Neural crest cell (in vitro differentiated cells): ENCODE results near the gene ZNF680. TPM values are rescaled to one million over a fixed set of nuclear protein-coding genes. Genes with fewer than 3 reads are reported as not detected.
"Not testable (repeated sequence)": the region's sequence is repeated elsewhere in the genome, so short reads cannot be mapped to it uniquely, and the experiment has no call there.

Experiments
- DNase-seq: peaks from one replicate; pipeline ENCODE4 v3.0.0; 2021; ENCODE audit warnings: low read depth, mixed read lengths, low spot score
- H3K27ac Mint-ChIP-seq: one replicate; pipeline ENCODE4 v1.8.0; 2021; ENCODE audit warnings: mild to moderate bottlenecking, mixed read lengths; ENCODE audit not compliant: unreplicated experiment
- H3K27me3 Mint-ChIP-seq: 2 replicates; pipeline ENCODE4 v1.8.0; 2021; ENCODE audit warnings: low read depth, mild to moderate bottlenecking, mixed read lengths
- H3K36me3 Mint-ChIP-seq: 2 replicates; pipeline ENCODE4 v1.8.0; 2021; ENCODE audit warnings: low read depth, mild to moderate bottlenecking, mixed read lengths
- H3K4me1 Mint-ChIP-seq: 2 replicates; pipeline ENCODE4 v1.8.0; 2021; ENCODE audit warnings: mixed read lengths
- H3K4me3 Mint-ChIP-seq: one replicate; pipeline ENCODE4 v1.8.0; 2021; ENCODE audit warnings: mild to moderate bottlenecking, mixed read lengths
- H3K9me3 Mint-ChIP-seq: 2 replicates; pipeline ENCODE4 v1.8.0; 2021; ENCODE audit warnings: mixed read lengths
- total RNA-seq: library from RNA; stranded (reverse); gene quantifications from 2 replicates; pipeline ENCODE4 v1.2.1, GENCODE V29; 2021
- TF ChIP-seq, protein P1 (sequence below): fragments of 200-600 bp; sonication (generic); conservative IDR thresholded peaks from 2 replicates; pipeline ENCODE4 v1.5.0; 2021; ENCODE audit warnings: antibody characterized with exemption, mild to moderate bottlenecking

The ZNF680 gene
- total RNA-seq, 1 donor from 2014 or later = 18.0 TPM

DNA sequence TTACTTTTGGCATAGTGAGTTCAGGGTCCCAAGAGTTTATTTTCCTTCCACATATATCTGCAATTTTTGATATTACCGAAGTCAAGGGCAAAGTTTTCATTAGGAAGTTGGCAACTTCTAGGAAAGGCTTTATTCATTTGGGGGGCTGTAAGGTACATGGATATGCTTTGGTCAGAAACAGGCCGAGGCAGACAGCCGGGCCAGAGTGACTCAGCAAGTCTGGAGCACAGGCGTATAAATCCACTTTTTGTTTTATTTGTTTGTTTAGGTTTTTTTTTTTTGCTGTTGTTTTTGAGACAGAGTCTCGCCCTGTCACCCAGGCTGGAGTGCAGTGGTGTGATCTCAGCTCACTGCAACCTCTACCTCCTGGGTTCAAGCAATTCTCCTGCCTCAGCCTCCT lies 3.7 kb downstream of the ZNF680 start:
- TF ChIP-seq, protein P1, sequence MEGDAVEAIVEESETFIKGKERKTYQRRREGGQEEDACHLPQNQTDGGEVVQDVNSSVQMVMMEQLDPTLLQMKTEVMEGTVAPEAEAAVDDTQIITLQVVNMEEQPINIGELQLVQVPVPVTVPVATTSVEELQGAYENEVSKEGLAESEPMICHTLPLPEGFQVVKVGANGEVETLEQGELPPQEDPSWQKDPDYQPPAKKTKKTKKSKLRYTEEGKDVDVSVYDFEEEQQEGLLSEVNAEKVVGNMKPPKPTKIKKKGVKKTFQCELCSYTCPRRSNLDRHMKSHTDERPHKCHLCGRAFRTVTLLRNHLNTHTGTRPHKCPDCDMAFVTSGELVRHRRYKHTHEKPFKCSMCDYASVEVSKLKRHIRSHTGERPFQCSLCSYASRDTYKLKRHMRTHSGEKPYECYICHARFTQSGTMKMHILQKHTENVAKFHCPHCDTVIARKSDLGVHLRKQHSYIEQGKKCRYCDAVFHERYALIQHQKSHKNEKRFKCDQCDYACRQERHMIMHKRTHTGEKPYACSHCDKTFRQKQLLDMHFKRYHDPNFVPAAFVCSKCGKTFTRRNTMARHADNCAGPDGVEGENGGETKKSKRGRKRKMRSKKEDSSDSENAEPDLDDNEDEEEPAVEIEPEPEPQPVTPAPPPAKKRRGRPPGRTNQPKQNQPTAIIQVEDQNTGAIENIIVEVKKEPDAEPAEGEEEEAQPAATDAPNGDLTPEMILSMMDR = no peak
- peaks cover 16% of the 10 kb centered on the region for H3K4me1 Mint-ChIP-seq
- peak overlapping the region; percentile 80 for H3K4me3 Mint-ChIP-seq
- DNase-seq = no peak
- peaks cover 57% of the 10 kb centered on the region for H3K36me3 Mint-ChIP-seq
- H3K9me3 Mint-ChIP-seq = peaks cover 30% of the 10 kb centered on the region
- H3K27ac Mint-ChIP-seq = no peak overlapping the region
- H3K27me3 Mint-ChIP-seq = peaks cover 2% of the 10 kb centered on the region

DNA sequence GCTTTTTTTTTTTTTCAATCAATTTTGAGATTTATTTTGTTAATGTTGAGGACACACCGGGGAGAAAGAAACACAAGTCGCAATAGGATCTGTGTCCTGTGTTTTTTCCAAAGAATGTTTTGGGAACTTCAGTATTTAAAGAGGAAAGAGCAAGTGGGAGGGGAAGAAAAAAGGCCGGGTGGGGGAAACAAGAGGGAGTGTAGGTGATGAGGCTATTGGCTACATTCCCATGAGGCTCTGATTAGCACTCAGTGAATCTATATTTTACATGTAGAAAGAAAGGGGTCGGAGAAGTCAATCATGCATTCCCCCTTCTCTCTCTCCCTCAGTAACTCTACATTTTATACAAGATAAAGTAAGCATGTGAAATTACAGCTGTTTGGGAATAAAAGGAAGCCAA lies 4.1 kb downstream of the ZNF680 start:
- no peak for DNase-seq
- Mint-ChIP-seq H3K4me1 (peaks cover 13% of the 10 kb centered on the region), H3K27ac (no peak overlapping the region), H3K9me3 (peaks cover 30% of the 10 kb centered on the region), H3K36me3 (peaks cover 57% of the 10 kb centered on the region), H3K27me3 (peaks cover 2% of the 10 kb centered on the region), H3K4me3 (peak overlapping the region; percentile 80)
- TF ChIP-seq, protein P1 = no peak

DNA sequence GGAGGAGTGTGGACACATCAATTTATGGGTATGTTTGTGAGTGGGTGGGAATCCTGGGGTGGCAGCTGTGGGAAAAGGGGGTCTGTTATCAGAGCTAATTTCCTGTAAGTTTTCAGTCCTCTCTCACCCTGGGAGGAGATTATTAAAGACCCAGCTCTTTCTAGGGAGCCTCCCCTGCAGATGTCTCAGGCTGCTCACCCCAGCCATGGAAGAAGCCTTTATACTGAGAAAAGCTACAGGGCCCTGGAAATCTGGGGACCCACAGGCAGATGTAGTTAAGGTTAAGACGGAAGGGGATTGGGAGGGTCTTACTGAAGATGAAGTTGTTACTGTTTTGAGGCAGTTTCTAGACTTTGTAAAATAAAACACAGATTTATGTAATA lies 4.6 kb downstream of the ZNF680 start:
- H3K27ac Mint-ChIP-seq = no peak overlapping the region
- H3K27me3 Mint-ChIP-seq = peaks cover 2% of the 10 kb centered on the region
- DNase-seq = no peak
- peaks cover 30% of the 10 kb centered on the region for H3K9me3 Mint-ChIP-seq
- H3K4me1 Mint-ChIP-seq = peaks cover 11% of the 10 kb centered on the region
- TF ChIP-seq, protein P1 = no peak
- H3K36me3 Mint-ChIP-seq = peaks cover 62% of the 10 kb centered on the region
- peak overlapping the region; percentile 80 for H3K4me3 Mint-ChIP-seq

DNA sequence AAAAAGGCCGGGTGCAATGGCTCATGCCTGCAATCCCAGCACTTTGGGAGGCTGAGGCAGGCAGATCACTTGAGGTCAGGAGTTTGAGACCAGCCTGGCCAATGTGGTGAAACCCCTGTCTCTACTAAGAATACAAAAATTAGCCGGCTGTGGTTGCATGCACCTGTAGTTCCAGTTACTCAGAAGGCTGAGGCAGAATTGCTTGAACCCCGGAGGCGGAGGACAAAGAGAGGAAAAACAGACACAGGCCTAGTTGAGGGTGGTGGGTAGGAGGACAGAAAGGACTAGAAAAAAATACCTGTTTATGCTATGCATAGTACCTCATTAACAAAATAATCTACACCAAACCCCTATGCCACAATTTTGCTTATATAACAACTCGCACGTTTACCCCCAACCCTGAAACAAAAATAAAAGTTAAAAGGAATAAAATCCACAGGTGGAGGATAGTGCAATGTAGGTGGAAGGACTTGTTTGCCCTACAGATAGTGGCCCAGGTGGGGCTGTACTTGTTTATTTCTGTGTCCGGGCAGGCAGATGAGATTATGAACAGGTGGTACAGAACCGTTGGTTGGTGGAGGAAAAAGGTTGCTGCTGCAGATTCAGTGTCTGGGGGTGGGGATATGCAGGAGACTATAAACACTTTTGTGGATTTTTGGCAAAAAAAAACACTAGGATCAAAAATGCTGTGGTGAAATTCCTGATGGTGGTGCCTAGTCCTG lies 5.1 kb downstream of the ZNF680 start:
- H3K9me3 Mint-ChIP-seq = peaks cover 26% of the 10 kb centered on the region
- peaks cover under 1% of the 10 kb centered on the region for H3K27me3 Mint-ChIP-seq
- H3K36me3 Mint-ChIP-seq = peaks cover 62% of the 10 kb centered on the region
- TF ChIP-seq, protein P1 = no peak
- H3K27ac Mint-ChIP-seq = no peak overlapping the region
- H3K4me3 Mint-ChIP-seq = peak overlapping the region; percentile 80
- no peak for DNase-seq
- H3K4me1 Mint-ChIP-seq = peaks cover 6% of the 10 kb centered on the region

DNA sequence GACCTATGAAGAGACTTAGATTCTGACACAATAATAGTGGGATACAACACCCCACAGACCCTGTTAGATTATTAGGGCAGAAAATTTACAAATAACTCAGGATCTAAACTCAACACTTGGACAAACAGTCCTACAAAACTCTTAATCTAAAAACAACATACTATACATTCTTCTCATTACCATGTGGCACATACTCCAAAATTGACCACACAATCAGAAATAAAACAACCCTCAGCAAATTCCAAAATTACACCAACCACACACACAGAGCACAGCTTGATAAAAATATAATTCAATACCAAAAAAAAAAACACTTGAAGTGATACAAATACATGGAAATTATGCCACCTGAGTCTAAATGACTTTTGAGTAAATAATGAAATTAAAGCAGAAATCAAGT lies 7.8 kb downstream of the ZNF680 start:
- TF ChIP-seq, protein P1 = no peak
- Mint-ChIP-seq H3K9me3 (peaks cover 22% of the 10 kb centered on the region), H3K27ac (no peak overlapping the region), H3K4me1 (no peaks in the 10 kb centered on the region), H3K36me3 (peaks cover 72% of the 10 kb centered on the region), H3K4me3 (no peak overlapping the region), H3K27me3 (no peaks in the 10 kb centered on the region)
- DNase-seq = no peak

DNA sequence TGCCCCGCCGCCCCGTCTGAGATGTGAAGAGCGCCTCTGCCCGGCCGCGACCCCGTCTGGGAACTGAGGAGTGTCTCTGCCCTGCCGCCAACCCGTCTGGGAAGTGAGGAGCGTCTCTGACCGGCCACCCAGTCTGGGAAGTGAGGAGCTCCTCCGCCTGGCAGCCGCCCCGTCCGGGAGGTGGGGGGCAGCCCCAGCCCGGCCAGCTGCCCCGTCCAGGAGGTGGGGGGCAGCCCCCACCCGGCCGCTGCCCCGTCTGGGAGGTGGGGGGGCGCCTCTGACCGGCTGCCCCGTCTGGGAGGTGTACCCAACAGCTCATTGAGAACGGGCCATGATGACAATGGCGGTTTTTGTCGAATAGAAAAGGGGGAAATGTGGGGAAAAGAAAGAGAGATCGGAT lies 8.7 kb downstream of the ZNF680 start:
- H3K4me3 Mint-ChIP-seq, DNase-seq, H3K4me1 Mint-ChIP-seq, H3K27ac Mint-ChIP-seq, H3K27me3 Mint-ChIP-seq: not testable (repeated sequence)
- Mint-ChIP-seq H3K9me3 (peaks cover 22% of the 10 kb centered on the region), H3K36me3 (peaks cover 80% of the 10 kb centered on the region)
